Stimulated activated memory B cell treated with anti-CD40 and anti-IgM and Interleukin-4, amounts not matched to agents 10 μg/mL and 1 μg/mL and 100 μg/mL, for 72 hours (primary cell): Measurements from ENCODE around the gene TMEM253.

Experiments
- ATAC-seq: fragments of 150-1000 bp; cut with Tn5 transposase; 2 replicates; pipeline ENCODE4 v1.10.0; 2021
- H3K27ac Mint-ChIP-seq: one replicate; pipeline ENCODE4 v1.8.0; 2022; ENCODE audit warnings: mild to moderate bottlenecking, mixed read lengths
- H3K27me3 Mint-ChIP-seq: one replicate; pipeline ENCODE4 v1.8.0; 2022; ENCODE audit warnings: mixed read lengths
- H3K36me3 Mint-ChIP-seq: one replicate; pipeline ENCODE4 v1.8.0; 2022; ENCODE audit warnings: mixed read lengths
- H3K4me1 Mint-ChIP-seq: one replicate; pipeline ENCODE4 v1.8.0; 2022; ENCODE audit warnings: mixed read lengths
- H3K4me3 Mint-ChIP-seq: one replicate; pipeline ENCODE4 v1.8.0; 2022; ENCODE audit warnings: mild to moderate bottlenecking, moderate library complexity, mixed read lengths
- H3K9me3 Mint-ChIP-seq: one replicate; pipeline ENCODE4 v1.8.0; 2022; ENCODE audit warnings: mixed read lengths

Gene TMEM253

GRCh38 chr14:21081521-21082142 lies 19.2 kb upstream of the TMEM253 start:
- no peak overlapping the region for H3K4me3 Mint-ChIP-seq
- no peak overlapping the region for H3K27ac Mint-ChIP-seq
- no peak for ATAC-seq
- no peaks in the 10 kb centered on the region for H3K9me3 Mint-ChIP-seq
- peaks cover 9% of the 10 kb centered on the region for H3K4me1 Mint-ChIP-seq
- peaks cover 16% of the 10 kb centered on the region for H3K27me3 Mint-ChIP-seq
- no peaks in the 10 kb centered on the region for H3K36me3 Mint-ChIP-seq

DNA sequence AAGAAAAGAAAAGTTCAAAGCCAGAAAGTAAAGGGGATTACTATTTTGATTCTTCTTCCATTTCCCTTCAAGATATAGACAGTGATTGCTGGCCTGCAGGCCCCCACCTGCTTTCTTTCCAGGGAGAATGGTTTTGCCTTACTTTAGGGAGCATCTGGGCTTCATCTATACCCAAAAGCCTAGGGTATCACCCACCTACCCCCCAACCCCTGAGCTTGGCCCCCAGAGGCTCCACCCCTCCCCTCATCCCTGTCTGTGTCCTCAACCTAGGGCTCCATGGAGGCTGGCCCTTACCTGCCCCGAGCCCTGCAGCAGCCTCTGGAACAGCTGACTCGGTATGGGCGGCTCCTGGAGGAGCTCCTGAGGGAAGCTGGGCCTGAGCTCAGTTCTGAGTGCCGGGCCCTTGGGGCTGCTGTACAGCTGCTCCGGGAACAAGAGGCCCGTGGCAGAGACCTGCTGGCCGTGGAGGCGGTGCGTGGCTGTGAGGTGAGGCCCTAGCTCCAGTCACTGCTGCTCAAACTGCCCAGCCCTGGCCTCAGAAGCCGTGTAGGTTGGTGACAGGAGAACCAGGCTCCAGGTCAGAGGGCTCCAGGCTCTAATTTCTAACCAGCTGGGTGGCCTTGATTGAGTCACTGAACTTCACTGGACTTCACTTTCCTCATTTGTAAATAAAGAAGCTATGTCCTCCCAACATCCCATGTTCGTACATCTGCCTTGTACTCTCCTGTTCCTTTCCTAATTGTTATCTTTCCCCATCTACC lies 17.1 kb upstream of the TMEM253 start:
- ATAC-seq = no peak
- no peak overlapping the region for H3K4me3 Mint-ChIP-seq
- no peaks in the 10 kb centered on the region for H3K36me3 Mint-ChIP-seq
- no peak overlapping the region for H3K27ac Mint-ChIP-seq
- H3K9me3 Mint-ChIP-seq = no peaks in the 10 kb centered on the region
- H3K27me3 Mint-ChIP-seq = peaks cover 16% of the 10 kb centered on the region
- H3K4me1 Mint-ChIP-seq = peaks cover 14% of the 10 kb centered on the region

DNA sequence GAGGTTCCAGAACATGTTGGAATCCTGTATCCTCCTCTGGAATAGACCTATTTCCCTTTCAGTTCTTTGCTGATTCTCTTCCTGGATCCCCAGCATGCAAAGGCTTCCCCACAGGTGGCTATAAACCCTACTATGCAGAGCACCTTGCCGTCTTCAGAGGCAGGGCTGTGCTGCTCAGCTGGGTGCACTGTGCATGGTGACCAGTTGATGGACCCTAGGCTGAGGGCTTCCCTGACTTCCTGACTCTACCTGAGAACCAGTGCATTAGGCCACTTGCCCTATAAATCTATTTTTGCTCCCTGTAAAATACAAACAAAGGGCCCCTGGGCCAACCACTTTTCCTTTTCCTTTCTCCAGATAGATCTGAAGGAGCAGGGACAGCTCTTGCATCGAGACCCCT lies 16.5 kb upstream of the TMEM253 start:
- no peak overlapping the region for H3K27ac Mint-ChIP-seq
- peaks cover 14% of the 10 kb centered on the region for H3K4me1 Mint-ChIP-seq
- peaks cover 16% of the 10 kb centered on the region for H3K27me3 Mint-ChIP-seq

GRCh38 chr14:21084998-21085853 lies 15.6 kb upstream of the TMEM253 start:
- no peak for ATAC-seq
- Mint-ChIP-seq H3K4me3 (no peak overlapping the region), H3K27me3 (peaks cover 16% of the 10 kb centered on the region), H3K36me3 (no peaks in the 10 kb centered on the region), H3K9me3 (no peaks in the 10 kb centered on the region), H3K4me1 (peaks cover 14% of the 10 kb centered on the region), H3K27ac (no peak overlapping the region)

More for the DNA sequence above, 16.5 kb upstream of the TMEM253 start:
- Mint-ChIP-seq H3K4me3 (no peak overlapping the region), H3K36me3 (no peaks in the 10 kb centered on the region), H3K9me3 (no peaks in the 10 kb centered on the region)
- ATAC-seq = no peak

GRCh38 chr14:21086908-21087293 lies 14.0 kb upstream of the TMEM253 start:
- H3K9me3 Mint-ChIP-seq = no peaks in the 10 kb centered on the region
- H3K27me3 Mint-ChIP-seq = peaks cover 11% of the 10 kb centered on the region
- peak overlapping the region; percentile 36 for H3K27ac Mint-ChIP-seq
- no peak for ATAC-seq
- peaks cover 20% of the 10 kb centered on the region for H3K4me1 Mint-ChIP-seq
- peaks cover 7% of the 10 kb centered on the region for H3K36me3 Mint-ChIP-seq
- no peak overlapping the region for H3K4me3 Mint-ChIP-seq

DNA sequence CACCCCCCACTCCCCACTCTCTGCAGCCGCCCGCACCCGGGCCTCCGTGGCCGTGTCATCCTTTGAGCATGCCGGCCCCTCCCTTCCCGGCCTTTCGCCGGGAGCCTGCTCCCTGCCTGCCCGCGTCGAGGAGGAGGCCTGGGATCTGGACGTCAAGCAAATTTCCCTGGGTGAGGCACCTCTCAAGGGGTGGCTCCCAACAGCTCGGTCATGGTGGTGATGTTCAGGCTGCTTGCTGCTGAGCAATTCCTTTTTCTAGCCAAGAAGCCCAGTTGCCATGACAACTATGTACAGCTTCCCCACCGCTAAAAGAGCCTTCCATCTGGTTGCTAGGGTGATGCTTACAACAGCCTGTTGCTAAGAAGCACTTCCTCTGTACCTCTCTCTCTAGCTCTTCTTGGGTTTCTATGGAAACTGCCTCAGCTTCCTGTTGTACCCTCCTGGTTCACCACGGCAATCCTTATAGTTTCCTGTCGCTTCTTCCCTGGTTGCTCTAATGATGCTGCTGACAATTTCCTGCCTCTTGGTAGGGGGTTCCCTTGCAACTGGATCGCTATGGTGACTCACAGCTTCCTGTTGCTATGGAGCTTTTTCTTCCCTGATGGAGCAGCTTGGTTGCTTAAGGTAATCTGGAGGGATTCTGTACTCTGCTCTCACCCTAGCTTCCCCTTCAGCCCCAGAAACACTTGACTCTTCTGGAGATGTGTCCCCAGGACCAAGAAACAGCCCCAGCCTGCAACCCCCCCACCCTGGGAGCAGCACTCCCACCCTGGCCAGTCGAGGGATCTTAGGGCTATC lies 13.4 kb upstream of the TMEM253 start:
- no peak overlapping the region for H3K4me3 Mint-ChIP-seq
- peak; percentile 76 for ATAC-seq
- no peak overlapping the region for H3K27ac Mint-ChIP-seq
- H3K4me1 Mint-ChIP-seq = peaks cover 23% of the 10 kb centered on the region
- H3K36me3 Mint-ChIP-seq = peaks cover 7% of the 10 kb centered on the region
- H3K27me3 Mint-ChIP-seq = peaks cover 7% of the 10 kb centered on the region
- no peaks in the 10 kb centered on the region for H3K9me3 Mint-ChIP-seq

GRCh38 chr14:21088687-21089086 lies 12.2 kb upstream of the TMEM253 start:
- peaks cover 31% of the 10 kb centered on the region for H3K4me1 Mint-ChIP-seq
- H3K9me3 Mint-ChIP-seq = no peaks in the 10 kb centered on the region
- no peak overlapping the region for H3K4me3 Mint-ChIP-seq
- no peak for ATAC-seq
- no peak overlapping the region for H3K27ac Mint-ChIP-seq
- H3K27me3 Mint-ChIP-seq = peaks cover 11% of the 10 kb centered on the region
- H3K36me3 Mint-ChIP-seq = peaks cover 7% of the 10 kb centered on the region

DNA sequence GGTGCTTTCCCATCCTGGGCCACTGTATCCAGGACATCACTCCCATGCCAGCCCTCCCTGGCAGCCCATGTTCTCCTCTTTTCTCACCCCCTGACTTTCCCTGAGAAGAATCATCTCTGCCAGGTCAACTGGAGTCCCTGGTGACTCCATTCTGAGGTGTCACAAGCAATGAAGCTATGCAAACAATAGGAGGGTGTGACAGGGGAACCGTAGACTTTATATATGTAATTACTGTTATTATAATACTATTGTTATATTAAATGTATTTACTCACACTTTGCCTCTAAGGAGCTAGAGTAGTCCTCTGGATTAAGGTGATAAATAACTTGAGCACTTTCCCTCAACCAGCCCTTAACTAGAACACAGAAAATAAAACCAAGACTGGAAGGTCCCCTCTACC lies 11.6 kb upstream of the TMEM253 start:
- no peak for ATAC-seq
- no peak overlapping the region for H3K27ac Mint-ChIP-seq
- peaks cover 31% of the 10 kb centered on the region for H3K4me1 Mint-ChIP-seq
- no peak overlapping the region for H3K4me3 Mint-ChIP-seq
- H3K36me3 Mint-ChIP-seq = peaks cover 7% of the 10 kb centered on the region
- H3K9me3 Mint-ChIP-seq = no peaks in the 10 kb centered on the region
- peaks cover 11% of the 10 kb centered on the region for H3K27me3 Mint-ChIP-seq

- Mint-ChIP-seq H3K9me3 (no peaks in the 10 kb centered on the region), H3K27me3 (peaks cover 11% of the 10 kb centered on the region), H3K36me3 (peaks cover 7% of the 10 kb centered on the region), H3K4me3 (no peak overlapping the region), H3K27ac (no peak overlapping the region), H3K4me1 (peaks cover 31% of the 10 kb centered on the region)
- no peak for ATAC-seq
Observed at GRCh38 chr14:21089877-21090193, 11.0 kb upstream of the TMEM253 start.

DNA sequence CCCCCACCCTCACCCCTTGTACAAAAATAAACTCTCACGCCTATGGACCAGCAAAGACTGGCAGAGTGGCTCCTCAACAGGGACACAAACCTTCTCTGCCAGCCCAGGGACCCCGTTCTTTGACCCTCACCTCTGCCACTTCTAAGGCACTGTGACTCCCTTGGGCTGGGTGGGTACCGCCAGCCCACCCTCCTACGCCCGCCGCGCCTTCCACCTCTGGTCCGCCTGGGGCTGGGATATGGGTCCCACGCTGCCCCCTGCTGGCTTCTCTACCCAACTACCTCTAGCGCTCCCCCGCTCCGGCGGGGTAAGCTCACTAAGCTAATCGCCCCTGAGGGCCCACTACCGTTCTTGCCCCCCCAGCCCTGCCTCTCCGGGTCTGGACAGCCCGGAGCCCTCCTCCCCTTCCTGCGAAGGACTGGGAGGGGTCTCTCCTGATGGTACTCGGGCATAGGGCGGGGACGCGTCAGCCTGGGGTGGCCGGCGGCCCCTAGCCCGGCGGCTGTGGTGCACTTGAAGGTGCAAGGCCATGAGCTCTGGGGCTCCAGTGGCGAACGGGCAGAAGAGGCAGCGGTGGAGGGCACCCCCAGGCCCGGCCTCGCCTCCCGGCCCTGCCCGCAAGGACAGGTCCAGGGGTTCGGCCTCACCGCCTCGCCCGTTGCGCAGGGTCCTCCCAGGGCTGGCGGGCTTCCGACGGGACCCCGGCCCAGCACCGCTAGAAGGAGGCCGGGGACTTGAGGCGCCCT lies 10.5 kb upstream of the TMEM253 start:
- no peak overlapping the region for H3K4me3 Mint-ChIP-seq
- H3K27me3 Mint-ChIP-seq = peaks cover 11% of the 10 kb centered on the region
- H3K4me1 Mint-ChIP-seq = peaks cover 31% of the 10 kb centered on the region
- ATAC-seq = peak; percentile 3
- H3K9me3 Mint-ChIP-seq = no peaks in the 10 kb centered on the region
- no peak overlapping the region for H3K27ac Mint-ChIP-seq
- H3K36me3 Mint-ChIP-seq = peaks cover 7% of the 10 kb centered on the region

GRCh38 chr14:21090940-21091663 lies 9.8 kb upstream of the TMEM253 start:
- Mint-ChIP-seq H3K27ac (peak overlapping the region; percentile 41), H3K36me3 (peaks cover 7% of the 10 kb centered on the region), H3K4me1 (peaks cover 31% of the 10 kb centered on the region), H3K9me3 (no peaks in the 10 kb centered on the region), H3K4me3 (no peak overlapping the region), H3K27me3 (peaks cover 11% of the 10 kb centered on the region)
- no peak for ATAC-seq

DNA sequence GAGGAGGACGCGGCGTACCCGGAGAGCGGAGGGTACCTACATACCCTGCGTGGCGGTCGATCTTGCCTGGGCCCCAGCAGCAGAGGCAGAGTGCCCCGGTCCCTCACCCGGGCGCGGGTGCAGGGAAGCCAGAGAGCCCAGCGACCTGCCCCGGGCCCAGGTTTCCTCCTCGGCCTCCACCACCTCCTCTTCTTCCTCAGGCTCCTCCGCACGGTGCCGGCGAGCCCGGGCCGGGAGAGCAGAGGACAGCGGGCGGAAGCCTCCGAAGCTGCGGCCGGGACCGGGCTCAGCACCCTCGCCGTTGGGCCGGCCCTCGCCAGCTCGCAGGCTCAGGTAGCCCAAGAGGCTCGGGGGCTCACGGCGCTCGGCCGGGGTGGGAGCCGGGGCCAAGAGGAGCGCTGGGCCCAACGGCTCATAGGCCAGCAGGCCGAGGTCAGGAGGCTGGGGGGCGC lies 9.0 kb upstream of the TMEM253 start:
- ATAC-seq = no peak
- H3K4me1 Mint-ChIP-seq = peaks cover 25% of the 10 kb centered on the region
- H3K9me3 Mint-ChIP-seq = no peaks in the 10 kb centered on the region
- peaks cover 11% of the 10 kb centered on the region for H3K27me3 Mint-ChIP-seq
- no peak overlapping the region for H3K4me3 Mint-ChIP-seq
- peaks cover 7% of the 10 kb centered on the region for H3K36me3 Mint-ChIP-seq
- H3K27ac Mint-ChIP-seq = peak overlapping the region; percentile 41

- Mint-ChIP-seq H3K27me3 (peaks cover 11% of the 10 kb centered on the region), H3K36me3 (peaks cover 7% of the 10 kb centered on the region)
Observed at GRCh38 chr14:21092273-21093011, 8.4 kb upstream of the TMEM253 start.

More at GRCh38 chr14:21092273-21093011, 8.4 kb upstream of the TMEM253 start:
- H3K4me1 Mint-ChIP-seq = peaks cover 22% of the 10 kb centered on the region
- H3K27ac Mint-ChIP-seq = no peak overlapping the region
- peak overlapping the region; percentile 15 for H3K4me3 Mint-ChIP-seq
- ATAC-seq = peak; percentile 91
- no peaks in the 10 kb centered on the region for H3K9me3 Mint-ChIP-seq
